Measurements from ENCODE around the gene GYPC.

The GYPC gene

GRCh38 chr2:126650994-126651393, 5.0 kb upstream of the GYPC start:
- DNase-seq (ENCODE audit: low spot score), result no peak

GRCh38 chr2:126652323-126652891, 3.6 kb upstream of the GYPC start:
- DNase-seq (ENCODE audit: low spot score), result no peak

DNA sequence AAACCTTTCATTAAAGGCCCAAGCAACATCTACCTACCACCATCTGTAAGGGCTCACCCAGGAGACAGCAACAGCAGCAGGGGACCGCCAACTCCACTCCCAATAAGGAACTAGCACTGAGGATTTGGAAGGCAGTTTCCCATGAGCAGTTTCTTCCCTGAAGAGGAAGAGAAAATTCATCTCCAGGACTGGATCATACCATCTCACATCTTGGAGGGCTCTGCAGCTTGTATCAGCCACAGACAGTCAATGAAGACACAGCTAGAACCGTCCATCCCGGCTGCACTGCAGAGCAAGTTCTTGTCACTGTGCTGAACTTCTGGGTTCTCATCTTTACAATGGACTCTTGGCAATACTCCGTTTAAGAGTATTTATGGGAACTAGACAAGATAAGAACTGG, 2.8 kb upstream of the GYPC start:
- no peak for DNase-seq (ENCODE audit: low spot score)

- DNase-seq (ENCODE audit: low spot score), result no peak
These were observed 2.2 kb upstream of the GYPC start for GRCh38 chr2:126653761-126654160.

GRCh38 chr2:126655051-126655450, 907 bp upstream of the GYPC start:
- DNase-seq (ENCODE audit: low spot score), result no peak

- peak; percentile 35 for DNase-seq (ENCODE audit: low spot score)
These were observed 631 bp downstream of the GYPC start for GRCh38 chr2:126656431-126657147.

DNA sequence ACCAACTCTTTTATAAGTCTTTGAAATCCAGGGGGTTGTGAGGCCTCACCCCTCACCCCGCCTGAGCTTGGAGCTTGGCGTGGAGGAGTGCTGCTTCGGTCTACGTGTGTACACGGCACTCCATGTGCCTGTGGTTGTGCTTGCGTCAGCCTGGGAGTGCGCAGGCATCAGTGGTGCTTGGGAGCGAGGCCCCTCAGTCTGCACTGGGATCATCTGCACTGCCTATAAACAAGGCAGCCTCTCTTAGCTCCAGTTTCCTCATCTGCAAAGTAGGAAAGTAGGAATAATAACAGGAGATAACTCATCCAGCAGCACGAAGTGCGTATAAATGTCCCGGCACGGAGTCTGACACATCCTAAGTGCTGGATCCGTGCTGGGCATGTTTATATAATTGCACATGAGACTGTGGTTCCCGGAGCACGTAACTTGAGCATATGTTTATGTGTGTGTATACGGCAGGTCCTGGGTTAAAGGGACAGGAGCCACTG, 1.2 kb downstream of the GYPC start:
- peak; percentile 55 for DNase-seq (ENCODE audit: low spot score)

DNA sequence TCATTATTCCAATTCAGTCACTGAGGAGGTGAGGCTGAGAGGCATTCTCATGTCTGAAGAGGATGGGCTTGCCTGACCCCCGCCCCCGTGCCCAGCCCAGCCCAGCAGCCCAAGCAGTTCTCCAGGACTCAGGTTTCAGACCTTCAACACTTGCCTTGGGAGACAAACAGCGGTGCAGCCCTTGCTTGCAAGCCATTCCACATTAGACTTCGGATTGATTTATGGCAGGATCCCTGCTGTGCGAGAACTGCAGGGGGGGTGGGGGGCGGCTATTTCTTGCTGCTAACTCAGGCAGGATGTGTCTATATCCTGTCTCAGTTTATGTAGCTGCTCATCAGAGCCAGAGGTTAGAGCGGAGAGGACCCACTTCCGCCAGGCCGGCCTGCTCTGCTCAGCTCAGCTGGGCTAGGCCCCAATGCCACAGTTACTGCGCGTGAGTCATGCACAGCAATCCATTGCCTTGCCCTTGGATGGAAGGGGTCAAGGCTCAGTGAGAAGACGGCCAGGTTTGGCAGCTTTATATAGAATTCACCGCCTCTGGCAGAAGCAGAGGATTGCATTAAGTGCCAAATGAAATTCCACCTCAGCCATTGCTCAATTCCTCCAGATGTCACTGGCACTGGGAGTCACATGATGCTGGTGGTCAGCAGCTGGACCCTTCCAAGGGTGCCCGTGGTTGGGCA, 1.8 kb downstream of the GYPC start:
- peak; percentile 88 for DNase-seq (ENCODE audit: low spot score)

DNA sequence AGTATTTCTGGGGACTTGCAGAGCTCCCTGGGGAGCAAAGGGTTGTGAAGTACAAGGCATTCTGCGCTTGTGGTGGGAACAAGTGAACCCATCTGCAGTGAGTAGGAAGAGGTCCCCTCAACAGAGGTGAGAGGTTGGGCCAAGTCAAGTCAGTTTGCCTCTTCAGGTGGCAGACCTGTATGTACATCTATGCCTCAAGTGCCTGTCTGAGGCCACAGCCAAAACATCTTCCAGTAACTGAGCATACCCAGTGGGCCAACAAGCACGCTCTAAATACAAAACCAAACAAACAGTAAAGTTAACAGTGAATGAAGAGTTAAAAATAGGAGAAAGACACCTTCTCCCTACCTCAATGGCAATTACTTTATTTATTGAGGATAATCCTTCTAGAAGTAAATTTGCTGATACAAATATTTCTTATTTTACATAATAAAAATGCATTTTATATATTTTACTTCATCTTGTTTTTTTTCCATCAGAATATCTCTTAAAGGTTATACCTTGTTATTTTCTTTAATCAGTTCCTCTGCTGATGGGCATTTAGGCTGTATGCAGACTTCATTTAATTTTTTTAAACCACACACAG, 2.5 kb downstream of the GYPC start:
- DNase-seq (ENCODE audit: low spot score), result no peak

- peak; percentile 86 for DNase-seq (ENCODE audit: low spot score)
These were observed 3.1 kb downstream of the GYPC start for GRCh38 chr2:126658905-126659561.

- DNase-seq (ENCODE audit: low spot score), result no peak
These were observed 3.9 kb downstream of the GYPC start for GRCh38 chr2:126659562-126660467.

GRCh38 chr2:126660971-126661370, 5.0 kb downstream of the GYPC start:
- no peak for DNase-seq (ENCODE audit: low spot score)

DNA sequence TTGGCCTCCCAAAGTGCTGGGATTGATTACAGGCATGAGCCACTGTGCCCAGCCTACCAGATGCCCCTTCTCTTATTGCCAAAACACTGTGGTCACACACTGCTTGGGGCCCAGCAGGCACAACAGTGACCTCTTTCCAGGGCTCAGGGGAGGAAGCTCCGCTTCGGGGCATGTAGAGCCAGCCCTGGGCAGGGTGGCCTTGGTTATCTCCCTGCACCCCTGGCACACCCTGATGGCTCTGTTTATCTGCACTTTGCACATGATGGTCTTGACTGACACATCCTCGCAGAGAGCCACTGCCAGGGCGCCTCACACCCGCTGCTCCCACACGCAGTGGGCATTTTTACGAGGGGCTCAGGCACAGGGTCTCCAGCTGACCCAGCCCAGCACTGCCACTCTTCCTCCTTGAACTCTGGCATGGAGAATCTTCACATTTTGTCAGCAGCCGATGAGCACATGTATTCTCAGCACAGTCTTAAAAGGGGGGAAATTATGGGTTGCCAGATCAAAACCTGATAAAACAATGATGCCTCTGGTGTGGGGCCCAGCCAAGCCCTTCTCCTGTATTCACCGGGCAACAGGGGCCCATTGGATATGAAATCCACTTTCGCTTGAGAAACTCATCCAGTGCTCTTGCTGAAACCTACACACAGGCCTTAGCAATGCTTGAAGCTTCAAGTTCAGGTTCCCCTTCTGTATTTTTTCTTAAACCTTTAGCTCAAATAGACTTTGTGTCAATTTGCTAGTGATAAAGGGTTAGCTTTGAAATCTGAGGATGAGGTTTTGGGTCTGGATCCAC, 5.9 kb downstream of the GYPC start:
- no peak for DNase-seq (ENCODE audit: low spot score)

DNA sequence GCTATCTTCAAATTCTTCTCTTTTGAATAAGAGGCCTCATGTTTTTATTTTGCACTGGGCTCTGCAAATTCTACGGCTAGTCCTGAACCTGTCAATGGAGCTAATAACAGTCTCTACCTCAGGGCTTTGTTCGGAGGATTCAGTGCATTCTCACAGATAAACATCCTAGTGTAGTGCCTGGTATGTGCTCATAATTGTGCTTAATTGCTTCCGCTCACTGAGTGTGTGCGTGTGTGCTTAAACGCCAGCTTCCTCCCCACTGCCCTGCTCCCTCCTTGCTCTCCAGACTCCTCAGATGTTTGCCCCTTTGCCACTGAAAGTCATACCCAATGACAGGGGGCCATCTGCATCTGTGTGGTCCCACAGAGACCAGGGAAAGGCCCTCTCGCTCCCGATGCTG, 6.7 kb downstream of the GYPC start:
- peak; percentile 24 for DNase-seq (ENCODE audit: low spot score)

DNA sequence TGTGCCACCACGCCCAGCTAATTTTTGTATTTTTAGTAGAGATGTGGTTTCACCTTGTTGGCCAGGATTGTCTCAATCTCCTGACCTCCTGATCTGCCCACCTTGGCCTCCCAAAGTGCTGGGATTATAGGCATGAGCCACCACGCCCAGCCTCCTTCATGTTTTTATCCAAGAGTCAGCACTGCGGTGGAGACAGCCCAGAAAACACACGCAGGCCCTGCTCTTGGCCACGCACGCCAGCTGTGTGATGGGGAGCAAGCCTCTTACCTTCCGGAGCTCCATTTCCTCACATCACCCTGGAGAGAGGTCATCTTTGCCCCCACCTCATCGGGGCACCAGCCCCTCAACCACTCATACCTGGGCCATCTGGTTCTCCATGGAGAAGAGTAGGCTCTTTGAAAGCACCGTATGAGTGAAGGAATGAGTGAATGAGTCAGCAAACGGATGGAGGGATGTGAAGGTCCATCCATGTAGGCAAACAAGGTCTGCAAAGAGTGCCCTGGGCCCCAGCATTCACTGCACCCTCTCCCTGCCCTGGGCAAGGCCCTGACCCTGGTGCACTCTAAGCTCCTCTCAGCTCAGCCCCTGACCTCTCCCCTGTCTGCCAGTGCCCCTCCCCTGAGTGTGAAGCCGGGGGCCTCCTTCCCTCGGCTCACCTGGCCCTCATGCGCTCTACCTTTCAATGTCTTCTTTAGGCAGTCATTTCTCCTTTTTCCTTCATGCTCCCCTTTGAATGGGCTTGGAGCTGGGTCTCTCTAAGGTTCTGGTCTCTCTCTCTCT, 7.4 kb downstream of the GYPC start:
- no peak for DNase-seq (ENCODE audit: low spot score)

- DNase-seq (ENCODE audit: low spot score), result peak; percentile 44
These were observed 8.3 kb downstream of the GYPC start for GRCh38 chr2:126664234-126664633.

- no peak for DNase-seq (ENCODE audit: low spot score)
These were observed 8.7 kb downstream of the GYPC start for GRCh38 chr2:126664639-126665038.

- DNase-seq (ENCODE audit: low spot score), result no peak
These were observed 9.5 kb downstream of the GYPC start for GRCh38 chr2:126665483-126665882.

DNA sequence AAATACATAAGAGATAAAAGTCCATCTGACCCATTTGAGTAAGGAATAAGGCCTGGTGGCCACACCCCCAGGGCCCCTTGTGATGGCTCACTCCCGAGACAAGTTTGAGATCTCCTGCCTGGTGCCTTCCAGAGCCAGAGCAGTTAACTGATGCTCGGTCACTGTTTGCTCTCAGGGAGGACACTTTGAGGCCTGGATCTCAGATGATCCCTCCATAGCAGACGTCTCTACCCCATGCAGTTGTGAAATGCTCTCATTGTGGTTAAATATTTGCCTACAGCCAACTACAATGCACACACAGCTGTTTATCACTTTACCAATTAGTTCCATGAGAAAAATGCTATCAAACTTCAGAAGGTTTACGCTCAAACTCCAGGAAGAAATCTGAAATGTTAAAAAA, 12.3 kb downstream of the GYPC start:
- DNase-seq (ENCODE audit: low spot score), result no peak

DNA sequence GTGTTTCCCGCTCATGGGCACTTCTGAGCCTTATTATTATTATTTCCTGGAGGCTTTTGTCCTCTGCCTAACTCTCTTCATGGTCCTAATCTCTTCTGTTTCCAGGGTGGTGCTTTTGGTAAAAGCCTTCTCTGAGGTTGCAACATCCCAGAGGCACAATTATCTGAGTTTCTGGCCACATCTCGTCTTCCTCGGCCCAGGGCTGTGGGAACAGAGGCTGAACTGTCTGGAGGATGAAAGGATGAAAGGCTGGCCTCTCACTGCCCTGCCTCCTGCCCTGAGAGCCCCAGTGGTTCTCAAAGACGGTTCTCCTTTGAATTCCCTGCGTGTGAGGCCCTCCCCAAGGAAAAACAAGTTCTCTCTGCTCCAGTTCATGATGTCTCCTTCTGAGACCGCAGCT, 13.8 kb downstream of the GYPC start:
- DNase-seq (ENCODE audit: low spot score), result no peak

Measured in activated CD4-positive, alpha-beta T cell treated with anti-CD3 and anti-CD28 coated beads, Interleukin-2, Interleukin-4, amounts not matched to agents 100 ng/mL and 50 ng/mL, durations not matched to agents 16 hours and 8 hours (primary cell).